Ramos (cell line): ENCODE results near the gene HS3ST5.

Source experiments
- in situ Hi-C: fragments of 300-500 bp; cut with MboI; formaldehyde crosslinking; loops from one replicate; pipeline ENCODE4 v1.14.3; 2022; ENCODE audit warnings: low sequenced_read_pairs; ENCODE audit not compliant: unreplicated experiment

Gene HS3ST5

DNA sequence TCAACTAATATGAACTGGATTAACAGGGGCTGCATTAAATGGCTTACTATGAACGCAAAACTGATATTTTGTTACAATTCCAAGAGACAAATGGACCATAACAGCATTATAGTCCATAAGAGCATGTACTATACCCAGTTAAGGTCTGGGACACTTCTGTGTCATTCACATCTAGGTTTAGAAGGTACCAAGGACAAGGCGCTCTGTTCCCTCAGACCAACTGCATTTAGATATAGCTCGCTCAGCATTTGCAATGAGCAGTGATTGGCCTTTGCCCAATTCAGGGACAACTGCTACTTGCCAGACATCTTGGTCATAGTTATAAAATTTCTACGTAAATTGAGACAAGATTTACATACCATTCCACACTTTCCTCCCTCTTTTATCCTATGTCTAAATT is 132.4 kb downstream of the HS3ST5 start:
- in situ Hi-C loops = no loop called here

DNA sequence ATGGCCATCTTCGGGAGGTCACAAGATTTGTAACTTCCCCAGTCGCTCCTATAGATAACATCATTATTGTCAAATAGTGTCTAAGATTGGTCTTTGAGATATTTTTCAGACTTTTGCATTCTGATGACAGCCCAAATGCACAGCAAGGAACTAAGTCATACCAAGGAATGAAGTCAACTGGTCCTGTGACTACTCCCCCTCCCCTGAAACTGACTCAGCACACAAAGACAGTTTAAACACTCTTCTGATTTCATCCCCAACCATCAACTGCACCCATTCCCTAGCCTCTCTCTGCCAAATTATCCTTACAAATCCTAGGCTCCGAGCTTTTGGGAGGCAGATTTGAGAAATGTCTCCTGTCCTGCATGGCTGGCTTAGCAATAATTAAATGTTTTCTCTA is 139.4 kb downstream of the HS3ST5 start:
- in situ Hi-C loops = no loop called here

DNA sequence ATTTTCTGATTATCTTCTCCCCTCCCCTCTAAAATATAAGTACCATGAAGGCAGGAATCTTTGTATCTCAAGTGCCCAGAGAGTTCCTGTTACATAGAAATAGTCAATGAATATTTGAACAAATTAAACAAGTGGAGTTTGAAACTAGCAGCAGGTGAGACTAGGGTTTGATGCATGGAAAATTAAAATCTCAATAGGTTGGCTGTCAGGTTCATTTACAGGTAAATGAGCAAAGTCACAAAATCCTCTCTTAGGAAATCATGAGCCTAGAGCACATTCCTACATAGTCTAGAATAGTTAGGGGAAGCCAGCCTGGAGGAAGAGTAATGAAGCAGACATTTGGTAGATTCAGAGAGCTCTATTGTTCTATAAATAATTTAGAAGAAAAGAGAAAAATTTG is 140.4 kb downstream of the HS3ST5 start:
- in situ Hi-C loops = no loop called here

DNA sequence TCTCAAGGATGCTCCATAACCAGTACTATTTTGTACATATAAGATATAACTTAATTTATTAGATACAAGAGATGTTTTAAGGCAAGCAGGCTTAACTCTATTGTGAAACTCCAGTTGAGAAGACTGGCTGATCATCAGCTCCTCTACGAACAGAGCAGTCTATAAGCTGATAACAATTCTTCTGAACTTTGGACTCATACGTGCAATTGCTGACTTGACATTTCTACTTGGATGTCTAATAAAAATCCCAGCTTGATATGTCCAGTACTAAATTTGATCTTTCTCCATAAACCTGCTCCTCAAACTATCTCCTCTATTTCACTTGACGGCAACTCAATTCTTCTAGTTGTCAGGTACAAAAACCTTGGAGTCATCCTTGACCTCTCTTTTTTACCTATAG is 141.9 kb downstream of the HS3ST5 start:
- in situ Hi-C loops = no loop called here

DNA sequence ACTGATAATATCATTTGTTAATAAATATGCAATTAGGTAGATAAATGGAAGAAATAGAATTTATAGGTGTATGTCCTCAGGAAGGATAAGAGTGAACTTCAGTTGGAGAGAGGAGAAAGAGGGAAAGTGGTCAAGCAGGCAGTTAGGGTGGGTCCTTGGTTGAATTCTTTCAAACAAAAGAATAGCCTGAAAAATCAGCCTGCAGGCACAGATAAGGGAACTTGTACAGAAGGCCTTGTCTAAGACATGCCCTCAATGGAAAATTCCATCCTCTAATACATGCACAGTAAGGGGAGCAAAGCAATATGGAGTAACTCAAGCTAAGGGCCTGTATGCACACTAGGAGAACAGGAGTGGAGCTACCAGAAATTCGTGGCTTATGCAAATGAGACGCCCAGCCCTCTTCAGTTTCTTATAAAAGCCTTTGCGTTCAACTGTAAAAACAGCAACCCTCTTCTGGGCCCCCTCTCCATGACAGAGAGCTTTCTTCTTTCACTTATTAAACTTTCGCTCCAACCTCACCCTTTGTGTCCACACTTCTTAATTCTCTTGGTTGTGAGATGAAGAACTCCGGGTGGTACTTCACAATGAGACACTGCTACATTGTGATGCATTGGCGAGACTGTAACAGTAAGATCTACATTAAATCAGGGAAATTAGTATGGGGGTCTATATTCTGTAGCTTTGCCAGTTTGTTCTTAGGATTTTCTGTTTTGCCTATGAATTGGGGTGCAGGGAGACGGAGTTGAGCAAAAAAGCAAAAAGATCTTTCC is 147.0 kb downstream of the HS3ST5 start:
- in situ Hi-C loops = no loop called here

DNA sequence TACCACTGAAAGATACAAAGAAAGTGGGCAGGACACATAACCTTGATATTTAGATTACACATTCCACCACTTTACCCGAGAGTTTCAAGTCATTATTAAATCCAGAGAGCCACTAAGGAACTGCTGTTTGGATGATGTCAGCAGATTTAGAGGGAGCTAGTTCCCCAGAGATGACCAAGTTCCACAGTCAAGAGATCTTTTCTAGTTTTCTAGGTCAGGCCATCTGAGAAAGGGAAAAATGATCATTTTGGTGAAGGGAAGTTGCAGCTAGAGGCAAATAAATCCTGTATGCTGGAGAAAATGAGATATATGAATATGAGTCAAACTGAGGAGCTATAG is 147.8 kb downstream of the HS3ST5 start:
- in situ Hi-C loops = no loop called here

DNA sequence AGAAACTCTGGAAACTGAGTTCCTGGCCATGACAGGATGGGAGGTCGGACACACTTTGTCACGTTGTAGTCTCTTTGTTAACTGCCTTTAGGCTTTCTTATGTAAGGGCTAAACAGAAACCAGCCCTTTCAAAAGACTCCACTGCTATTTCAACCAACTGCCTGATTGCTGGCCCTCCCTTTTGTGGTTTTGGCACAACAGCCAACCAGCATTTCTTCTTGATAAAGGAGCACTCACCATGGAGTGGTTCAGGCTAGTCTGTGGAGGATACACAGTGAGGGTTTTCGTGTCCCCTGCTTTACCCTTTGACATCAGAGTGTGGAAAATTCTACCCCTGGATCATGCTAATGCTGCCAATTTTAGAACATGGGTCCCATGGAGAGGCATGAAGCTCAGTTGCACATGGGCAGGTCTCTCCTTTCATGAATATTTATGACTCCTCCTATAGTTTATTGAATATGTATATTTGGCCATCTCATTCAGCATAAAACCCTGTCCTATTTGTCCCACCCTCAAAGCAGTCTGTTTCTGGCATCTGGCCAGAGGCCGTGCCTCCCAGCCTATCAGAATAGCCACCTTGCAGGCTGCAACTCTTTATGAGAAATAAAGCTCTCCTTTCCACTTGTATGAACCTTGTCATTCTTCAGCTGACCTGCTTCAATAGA is 148.3 kb downstream of the HS3ST5 start:
- in situ Hi-C loops = no loop called here

DNA sequence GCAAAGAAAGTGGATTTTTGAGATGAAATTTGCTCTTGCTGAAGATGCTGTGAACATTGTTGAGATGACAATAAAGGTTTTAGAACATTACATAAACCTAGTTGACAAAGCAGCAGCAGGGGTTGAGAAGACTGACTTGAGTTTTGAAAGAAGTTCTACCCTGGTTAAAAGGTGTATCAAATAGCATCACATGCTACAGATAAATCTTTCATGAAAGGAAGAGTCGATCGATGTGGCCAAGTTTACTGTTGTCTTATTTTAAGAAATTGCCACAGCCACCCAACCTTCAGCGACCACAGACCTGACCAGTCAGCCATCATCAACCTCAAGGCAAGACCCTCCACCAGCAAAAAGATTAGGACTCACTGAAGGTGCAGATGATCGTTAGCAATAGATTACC is 155.3 kb downstream of the HS3ST5 start:
- in situ Hi-C loops = no loop called here

DNA sequence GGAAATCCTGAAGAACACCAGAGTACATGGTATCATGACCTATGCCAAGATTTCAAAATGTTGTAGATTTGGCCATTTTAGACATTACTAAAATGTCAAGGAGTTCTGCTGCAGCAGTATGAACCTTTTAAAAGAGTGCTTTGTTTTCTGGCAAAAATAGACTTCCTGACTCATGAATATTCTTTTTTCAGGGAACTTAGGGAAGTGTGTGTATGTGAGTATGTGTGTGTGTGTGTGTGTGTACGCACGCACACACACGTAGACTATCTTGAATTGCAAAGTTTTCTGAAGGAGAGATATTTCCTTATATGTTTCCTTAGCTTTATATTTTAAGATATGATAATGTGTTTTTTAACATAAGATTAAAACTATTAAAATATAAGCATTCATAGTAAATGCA is 161.2 kb downstream of the HS3ST5 start:
- in situ Hi-C loops = no loop called here

DNA sequence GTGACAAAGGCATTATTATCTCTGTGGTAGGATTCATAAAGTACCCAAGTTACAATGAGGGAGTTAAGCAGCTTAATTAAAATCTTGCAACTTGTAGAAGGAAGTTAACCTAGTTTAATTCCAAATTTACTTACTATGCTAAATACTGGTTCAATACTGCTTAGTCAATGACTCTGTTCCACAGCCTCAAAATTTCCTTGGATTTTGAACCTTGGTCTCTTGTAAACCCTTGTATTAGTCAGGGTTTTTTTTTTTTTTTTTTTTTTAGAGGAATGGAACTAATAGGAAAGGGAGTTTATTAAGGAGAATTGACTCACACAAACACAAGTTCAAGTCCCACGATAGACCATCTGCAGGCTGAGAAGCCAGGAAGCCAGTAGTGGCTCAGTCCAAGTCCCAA is 163.4 kb downstream of the HS3ST5 start:
- in situ Hi-C loops = no loop called here

DNA sequence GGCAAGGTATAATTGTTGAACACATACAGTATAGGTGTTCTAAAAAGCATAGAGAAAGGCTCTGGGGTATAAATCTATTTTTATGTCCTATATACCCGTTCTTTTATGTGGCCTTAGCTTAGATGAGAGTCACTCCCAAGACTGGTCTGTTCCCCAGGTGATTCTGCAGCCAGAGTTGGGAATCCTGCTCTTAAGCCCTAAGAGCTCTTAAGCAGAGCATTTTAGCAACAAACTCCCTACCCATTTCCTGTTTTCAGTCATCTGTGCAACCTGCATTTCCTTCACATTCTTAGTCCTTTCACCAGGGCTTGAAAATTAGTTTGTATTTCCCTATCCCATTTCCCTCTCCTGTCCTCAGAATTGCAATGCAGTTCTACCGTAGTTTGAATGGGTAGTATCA is 166.1 kb downstream of the HS3ST5 start:
- in situ Hi-C loops = no loop called here

DNA sequence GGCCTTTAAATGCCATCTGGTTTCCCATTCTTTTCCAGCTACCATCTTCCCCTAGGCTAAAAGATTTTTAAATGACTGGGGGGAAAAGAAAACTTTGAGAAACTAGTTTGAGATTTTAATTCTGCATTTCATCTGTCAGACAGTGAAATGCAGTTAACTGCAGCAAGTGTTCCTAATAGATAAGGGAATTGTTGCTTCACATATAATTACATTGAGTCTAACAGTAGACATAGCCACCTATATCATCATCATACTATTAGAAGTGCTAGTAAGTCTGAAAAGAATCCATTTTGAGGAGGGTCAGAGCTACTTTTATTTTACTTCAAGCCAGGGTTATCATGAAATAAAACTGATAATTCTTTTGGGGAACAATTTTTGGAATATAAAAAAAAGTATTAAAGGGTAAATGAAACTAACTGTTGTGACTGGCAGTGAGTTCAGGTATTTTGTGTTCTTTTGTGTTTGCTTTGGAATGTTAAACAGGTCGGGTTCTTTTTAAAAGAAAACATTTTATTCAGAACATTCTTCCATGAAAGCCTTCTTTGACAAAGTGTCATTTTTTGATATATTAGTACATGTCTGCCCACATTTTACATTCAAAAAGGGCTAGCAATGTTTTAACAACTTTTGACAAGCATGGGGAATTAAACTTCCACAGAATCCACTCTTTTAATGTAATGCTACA is 170.1 kb downstream of the HS3ST5 start:
- in situ Hi-C loops = no loop called here

DNA sequence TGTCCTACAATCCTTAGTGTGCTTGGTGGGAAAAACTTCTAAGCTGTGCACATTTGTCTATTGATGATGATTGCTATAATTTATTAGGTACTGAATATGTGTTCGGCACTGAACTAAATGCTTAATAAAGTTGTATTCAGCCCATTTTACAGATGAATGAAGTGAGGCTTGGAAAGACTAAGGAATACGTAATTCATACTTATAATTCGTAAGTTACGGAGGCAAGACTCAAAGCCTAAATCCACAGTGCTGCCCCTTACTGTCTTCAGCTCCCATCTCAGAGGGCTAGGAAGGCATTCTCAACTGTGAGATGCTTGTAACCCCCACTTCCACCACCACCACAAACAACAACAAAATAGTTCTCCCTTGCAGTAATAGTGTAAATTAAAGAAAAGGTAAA is 171.3 kb downstream of the HS3ST5 start:
- in situ Hi-C loops = no loop called here

DNA sequence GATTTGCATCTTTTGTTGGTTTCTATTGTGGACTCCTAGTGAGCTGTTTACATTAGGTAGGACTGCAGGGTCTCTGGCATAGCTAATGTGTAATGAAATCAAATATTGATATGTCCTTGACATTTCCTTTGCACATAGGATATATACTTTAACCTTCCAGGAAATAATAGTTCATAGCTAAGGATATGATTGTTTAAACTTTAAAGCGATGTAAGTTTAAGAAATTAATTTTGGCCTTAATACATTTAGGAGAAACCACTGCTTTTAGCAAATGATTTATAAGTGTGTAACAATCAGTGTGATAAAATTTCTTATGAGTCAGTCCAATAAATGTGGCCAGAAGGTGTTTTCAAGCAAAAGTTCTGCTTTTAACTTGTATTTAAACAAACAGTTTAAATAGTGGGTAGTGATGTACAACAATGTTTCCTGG is 171.8 kb downstream of the HS3ST5 start:
- in situ Hi-C loops = no loop called here

DNA sequence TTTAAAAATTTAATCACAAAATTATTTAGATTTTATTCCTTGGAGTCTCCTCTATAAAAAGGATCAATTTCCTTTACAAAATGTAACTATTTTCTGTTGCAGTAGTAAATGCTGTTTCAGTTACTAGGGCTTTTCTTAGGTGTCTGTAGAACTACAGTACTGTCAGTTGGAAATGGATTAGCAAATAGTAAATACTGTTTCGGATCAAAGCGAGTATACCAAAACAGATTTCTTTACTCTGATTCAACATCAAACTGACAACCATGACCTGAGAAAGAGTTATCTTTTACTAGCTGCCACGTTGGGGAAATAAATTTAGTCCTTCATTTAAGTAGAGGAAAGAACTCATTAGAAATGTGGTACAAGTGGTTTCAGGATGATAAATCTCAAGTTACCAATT is 172.5 kb downstream of the HS3ST5 start:
- in situ Hi-C loops = no loop called here

DNA sequence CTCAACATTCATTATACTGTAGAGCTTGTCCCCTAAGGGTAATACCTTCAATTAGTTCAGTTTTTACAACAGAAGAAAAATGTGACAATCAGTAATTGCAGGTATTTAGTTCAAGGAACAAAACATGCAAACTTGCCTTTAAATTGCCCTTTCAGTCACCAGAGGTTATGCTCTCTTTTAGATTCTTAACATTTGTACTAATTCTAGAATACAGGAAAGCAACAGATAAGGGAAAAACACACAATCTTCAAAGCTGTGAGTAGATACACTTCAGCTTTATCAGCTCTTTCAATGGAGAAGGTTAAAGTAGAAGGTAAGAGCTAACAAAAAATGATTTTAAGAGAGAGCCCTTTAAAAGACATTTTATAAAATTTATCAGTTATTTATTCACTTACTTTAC is 173.1 kb downstream of the HS3ST5 start:
- in situ Hi-C loops = no loop called here

DNA sequence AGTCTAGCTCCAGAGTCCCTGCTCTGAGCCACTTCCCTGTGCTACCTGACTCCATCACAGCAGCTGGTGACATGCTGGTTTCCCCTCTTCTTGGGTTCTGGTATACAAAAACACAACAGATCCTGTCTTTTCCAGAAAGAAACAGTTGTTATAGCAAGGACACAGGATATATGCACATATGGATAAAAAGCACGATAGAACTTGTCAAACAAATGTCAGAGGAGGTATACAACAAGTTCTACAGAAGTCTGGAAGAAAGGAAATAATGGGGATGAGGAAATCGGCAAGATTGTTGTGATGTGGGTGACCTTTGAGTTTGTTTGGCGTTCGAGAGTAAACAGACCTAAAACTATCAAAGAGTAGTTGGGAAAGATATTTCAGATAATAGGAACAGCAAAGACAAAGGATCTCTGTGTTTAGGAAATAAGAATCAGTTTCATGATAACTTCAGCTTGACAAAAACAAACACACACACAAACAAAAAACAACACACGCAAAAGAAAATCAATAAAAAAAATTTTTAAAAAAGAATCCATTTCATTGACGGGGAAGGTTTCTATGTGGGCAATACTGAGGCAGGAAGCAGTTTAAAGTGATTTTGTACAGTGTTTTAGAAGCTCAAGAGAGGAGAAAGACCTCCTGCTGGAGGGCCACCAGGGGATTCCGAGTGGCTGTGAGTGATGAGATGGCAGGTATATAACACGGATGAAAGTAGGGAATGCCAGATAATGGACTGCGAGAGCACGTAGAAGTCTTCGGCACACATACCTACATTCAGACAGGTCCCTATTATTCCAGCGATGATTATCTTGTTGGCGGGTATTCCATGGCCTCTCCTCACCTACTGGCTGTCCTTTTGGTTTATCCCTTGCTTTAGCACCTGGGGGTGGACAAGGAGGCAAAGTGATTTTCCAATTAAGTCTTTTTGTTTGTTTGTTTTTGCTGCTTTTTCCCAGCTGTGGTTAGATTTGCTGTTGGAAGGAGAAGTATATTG is 174.9 kb downstream of the HS3ST5 start:
- in situ Hi-C loops = no loop called here

DNA sequence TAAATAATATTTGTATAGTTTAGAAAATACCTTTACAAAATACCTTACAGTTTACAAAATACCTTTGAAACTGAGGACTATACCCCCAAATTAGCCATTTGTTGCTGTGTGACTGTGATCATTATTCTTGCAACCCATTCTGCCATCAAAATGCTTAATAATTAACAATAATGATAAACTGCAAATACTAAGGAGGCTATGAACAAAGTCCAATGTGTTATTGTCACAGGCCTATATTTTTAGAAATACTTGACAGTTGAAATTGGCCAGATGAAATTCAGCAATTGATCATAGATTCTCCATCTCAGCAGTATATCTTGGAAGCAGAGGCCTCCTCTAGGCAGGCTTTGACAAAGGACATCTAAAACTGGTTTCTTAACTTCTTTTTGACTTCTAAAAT is 178.6 kb downstream of the HS3ST5 start:
- in situ Hi-C loops = no loop called here

DNA sequence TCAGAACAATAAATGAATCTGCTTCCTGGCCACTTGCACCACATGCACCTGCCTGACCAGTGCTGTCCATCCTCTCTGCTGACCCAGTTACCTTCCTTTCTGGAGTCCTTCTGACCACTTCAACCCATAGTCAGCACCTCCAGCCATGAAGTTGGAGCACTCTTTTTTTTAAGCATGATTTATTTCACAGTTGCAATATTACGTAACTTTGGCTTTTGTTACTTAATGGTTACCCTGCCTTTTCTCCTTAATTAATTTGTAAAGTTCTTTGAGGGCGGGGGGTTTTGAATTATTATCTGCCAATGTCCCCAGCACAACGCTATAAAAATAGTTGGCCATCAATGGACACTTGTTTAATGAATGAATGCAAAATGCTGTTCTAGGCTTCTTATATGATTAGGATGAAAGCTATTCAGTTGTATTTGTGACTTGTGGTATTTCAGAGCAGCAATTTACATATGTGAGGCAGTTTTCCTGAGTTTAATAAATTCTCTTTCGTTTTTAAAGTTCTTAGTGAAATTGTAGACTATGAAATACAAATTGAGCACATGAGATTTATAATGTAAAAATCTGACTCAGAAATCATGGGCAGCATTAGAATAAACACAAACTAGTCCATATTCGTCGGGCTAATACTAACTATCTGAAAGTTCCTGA is 180.0 kb downstream of the HS3ST5 start:
- in situ Hi-C loops = no loop called here

DNA sequence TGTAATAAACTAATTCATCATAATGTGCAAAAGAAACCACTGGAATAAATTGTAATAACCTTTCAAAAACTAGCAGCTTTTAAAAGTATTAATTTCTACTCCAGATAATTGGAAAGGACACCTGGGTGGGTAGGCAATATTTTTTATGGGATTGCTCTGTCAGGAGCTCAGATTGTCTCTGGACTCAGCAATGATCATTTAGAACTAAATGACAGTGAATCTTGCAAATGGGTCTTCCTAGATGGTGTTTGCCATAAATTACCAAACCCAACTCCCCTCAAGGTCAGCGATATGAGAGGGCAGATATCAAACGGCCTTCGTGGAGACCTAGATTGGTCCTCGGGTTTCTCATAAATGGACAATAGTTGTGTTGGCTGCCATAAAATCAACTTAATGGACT is 181.9 kb downstream of the HS3ST5 start:
- in situ Hi-C loops = no loop called here
